HG03159 (cell line): ENCODE results near the gene GNB1L.

Experiments
- ATAC-seq: cut with Tn5 transposase; IDR thresholded peaks from one replicate; pipeline ENCODE4 v1.9.1; 2021; ENCODE audit warnings: mild to moderate bottlenecking, moderate library complexity; ENCODE audit not compliant: unreplicated experiment

GNB1L gene

DNA sequence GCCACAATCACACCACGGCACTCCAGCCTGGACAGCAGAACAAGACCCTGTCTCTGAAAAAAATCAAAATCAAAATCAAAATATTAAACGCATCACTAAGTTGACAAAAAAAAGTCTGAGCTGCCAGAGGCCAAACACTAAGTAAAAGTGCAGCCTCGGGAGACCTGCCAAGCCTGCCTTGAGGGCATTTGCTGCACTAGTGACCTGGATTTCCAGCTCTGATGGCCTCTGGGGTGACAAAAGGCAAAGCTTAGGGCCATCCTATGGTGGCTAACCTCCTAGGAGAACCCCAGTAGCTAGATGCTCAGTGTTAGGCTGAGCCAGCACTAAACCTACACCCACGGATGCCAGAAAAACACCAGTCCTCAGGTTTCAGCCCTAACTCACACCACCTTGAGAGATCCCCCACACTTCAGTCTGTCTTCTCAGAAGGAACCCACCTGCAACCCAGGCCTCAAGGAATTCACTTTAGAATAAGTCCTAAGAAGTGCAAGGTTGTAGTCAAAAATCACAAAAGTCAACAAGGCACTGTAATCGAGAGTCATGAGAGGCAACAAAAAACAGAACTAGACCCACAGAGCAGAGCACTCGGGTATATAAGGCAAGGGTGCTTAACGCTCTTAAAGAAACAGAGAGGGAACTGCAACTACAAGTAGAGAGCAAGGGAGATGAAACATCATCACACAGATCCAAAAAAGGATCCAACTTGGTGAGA is 28.6 kb downstream of the GNB1L start:
- no peak for ATAC-seq

DNA sequence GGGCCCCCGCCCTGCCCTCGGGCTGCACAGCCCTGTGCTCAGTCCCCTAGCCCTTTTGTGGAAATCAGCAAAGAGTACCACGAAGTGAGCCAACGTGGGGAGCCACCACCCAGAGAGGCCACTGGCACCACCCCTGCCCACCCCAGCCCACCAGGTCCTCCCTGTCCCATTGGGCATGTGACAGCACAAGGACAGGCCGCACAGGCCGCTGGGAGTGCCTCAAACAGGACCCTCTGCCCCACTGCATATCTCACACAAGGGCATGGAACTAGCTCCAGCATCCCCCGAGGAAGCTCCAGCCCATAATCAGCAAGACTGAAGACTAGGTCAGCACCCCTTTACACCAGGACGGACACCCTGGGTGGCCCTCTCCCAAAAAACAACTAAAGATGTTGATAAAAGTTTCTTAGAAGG is 29.7 kb downstream of the GNB1L start:
- no peak for ATAC-seq

DNA sequence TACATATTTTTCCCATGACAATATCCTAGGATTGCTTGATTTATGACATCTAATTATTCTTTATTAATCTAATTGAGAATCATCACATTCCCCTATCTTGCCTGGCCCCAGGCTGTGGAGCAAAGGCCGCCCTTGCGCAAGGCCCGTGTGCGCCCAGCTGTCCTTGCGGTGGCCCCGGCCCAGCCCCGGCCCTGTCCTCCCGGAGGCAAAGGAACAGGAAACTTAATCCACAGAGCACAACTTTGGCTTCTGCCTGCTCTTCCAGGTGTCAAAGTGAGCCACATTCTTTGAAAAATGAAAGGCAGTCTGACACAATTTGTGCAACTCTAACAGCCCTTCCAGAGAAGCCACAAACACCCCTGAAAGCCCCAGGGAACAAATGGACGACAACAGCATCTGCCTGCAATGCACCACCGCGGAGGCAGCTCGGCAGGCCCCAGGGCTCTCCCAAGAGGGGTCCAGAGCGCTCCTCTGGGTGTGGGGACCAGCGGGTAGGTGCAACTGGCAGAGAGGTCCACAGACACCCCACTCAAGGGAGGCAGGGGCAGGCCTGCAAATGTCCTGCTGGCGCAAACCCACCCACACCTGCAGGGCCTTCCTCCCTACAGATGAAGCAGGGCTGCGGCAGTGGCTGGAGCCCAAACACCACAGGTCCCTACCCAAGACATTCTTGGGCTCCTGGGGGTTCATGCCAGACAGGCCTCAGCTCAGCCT is 30.3 kb downstream of the GNB1L start:
- ATAC-seq = no peak

DNA sequence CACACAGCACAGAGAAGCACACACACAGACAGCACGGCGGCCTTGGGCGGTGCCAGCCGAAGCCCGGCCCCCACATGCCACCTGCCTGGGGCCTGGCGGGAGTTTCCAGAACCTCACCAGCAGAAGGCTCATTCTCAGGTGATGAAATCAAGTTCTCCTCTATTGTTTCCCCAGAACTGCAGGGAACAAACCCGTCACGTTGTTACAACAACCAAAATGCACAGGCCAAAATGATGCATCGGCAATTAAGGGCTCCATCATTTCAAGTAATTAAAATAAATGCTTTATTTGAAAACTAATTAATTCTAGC is 30.8 kb downstream of the GNB1L start:
- no peak for ATAC-seq

DNA sequence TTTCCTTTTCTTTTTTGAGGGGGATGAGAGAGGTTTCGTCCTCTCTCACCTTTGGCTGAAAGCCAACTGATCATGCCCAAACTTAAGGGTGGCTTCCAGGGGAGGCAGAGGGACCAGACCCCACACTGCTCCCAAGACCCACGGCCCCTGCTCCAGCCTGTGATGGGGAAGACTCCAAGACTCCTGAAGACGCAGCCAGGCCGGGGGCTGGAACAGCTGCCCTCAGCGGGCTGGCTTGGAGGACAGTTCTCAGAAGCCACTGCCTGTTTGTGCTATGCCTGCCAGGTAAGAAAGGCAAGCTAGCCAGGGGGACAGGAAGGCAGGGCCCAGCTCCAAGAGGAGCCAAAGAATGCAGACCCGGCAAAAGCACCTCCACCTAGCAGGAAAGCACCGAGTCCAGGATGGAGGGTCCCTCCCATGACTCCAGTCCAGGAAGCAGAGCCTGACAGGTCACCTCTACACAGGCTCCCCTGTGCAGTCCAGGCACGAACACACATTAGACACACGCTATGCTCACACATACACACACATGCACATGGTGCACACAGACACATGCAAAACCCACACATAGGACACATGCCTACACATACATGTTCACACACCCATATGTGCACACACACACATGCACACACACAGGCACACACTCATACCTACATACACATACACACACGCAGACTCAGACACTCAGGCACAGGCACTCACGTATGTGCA is 31.3 kb downstream of the GNB1L start:
- no peak for ATAC-seq

DNA sequence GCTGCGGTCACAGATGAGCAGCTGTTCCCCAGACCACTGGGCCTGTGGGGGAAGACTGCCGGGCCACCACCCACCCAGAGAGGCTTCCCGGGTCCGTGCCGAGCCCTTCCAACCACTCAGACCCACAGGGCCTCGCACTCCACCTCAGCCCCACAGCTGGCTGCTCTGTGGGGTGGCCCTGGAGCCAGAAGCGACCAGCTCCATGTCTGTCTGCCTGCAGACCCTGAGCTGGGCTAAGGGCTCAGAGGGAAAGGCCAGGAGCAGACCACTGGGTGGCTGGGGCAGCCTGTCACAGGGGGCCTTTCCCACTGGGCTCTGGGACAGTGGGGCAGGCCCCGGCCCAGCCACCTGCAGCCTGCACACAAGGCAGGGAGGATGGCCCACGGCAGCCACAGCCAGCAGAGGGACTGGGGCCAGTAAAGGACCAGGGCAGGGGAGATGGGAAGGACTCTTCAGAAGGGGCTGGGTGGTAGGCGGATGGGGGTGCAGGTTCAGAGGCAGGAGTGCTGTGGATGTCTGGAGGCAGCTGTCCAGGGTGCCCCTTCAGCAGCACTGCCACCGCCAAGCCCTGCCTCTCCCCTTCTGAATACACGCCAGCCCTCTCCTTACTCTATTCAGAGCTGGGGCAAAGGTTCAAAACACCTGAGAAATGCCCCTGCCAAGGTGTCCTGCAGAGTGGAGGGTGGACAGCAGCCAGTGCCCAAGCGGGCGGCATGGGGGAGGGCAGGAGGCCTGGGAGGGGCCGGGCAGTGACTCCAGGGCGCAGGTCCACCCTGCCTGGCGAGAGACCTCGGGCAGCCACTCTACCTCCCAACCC is 32.2 kb downstream of the GNB1L start:
- ATAC-seq = no peak

DNA sequence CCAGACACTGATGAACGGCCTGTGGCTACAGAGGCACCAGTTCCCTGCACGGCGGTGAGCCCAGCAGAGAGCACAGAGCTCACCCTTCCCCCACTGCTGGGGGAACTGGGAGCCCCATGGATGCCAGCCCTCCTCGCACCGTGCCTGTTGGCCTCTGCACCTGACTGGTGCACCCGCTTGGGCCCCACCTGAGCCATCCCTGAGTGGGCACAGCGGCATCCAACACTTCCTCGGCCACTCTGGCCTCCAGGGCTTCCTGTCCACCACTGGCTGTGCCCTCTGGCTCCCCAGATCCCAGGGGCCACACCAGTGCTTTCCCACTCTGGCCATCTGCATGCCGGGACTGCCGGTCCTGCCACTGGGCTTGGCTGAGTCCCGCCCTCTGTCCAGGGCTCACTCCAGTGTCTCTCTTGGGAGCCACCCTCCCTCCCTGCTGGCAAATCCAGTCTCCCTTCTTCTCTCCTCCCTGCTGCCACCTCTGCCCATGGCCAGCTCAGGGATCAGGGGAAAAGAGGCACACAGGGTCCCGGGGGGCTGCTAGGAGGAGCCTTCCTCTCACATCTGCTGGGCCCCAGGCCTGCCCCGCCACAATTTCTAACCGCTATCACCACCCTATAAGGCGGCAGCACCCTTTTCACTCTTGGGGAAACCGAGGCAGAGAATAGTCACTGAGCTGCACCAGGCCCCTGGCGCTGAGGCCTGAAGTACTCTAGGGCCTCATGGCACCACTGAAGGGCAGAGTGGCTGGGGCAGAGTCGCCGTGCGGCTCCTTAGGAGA is 33.0 kb downstream of the GNB1L start:
- no peak for ATAC-seq

DNA sequence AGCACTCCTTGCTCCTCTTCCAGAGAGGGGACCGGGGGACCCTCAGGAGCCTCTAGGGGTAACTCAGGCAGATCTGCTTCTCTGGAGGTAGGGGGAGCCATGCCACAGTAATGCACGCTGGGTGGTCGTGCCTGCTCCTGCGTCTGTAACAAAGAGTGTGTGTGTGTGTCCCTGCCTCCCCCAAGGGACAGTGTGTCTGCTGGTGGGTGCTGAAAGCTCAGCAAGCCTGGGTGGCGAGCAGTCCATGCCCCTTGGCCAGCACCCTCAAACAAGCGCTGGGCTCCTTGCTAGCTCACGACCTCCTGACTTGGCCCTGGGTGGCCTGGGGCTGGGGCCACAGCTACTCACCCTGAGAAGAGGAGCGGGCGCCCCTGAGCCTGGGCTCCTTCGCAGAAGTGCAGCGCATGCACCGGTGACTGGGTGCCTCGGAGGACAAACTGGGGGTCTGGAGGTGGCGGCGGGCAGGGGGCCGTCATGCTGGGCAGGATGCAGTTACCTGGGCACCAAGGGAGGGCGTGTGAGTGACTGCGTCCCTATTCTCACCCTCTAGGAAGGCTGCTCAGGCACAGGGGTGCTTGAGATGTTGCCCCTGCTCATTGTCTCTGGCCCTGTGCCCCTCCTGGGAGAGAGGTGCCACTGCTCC is 33.7 kb downstream of the GNB1L start:
- ATAC-seq = no peak

DNA sequence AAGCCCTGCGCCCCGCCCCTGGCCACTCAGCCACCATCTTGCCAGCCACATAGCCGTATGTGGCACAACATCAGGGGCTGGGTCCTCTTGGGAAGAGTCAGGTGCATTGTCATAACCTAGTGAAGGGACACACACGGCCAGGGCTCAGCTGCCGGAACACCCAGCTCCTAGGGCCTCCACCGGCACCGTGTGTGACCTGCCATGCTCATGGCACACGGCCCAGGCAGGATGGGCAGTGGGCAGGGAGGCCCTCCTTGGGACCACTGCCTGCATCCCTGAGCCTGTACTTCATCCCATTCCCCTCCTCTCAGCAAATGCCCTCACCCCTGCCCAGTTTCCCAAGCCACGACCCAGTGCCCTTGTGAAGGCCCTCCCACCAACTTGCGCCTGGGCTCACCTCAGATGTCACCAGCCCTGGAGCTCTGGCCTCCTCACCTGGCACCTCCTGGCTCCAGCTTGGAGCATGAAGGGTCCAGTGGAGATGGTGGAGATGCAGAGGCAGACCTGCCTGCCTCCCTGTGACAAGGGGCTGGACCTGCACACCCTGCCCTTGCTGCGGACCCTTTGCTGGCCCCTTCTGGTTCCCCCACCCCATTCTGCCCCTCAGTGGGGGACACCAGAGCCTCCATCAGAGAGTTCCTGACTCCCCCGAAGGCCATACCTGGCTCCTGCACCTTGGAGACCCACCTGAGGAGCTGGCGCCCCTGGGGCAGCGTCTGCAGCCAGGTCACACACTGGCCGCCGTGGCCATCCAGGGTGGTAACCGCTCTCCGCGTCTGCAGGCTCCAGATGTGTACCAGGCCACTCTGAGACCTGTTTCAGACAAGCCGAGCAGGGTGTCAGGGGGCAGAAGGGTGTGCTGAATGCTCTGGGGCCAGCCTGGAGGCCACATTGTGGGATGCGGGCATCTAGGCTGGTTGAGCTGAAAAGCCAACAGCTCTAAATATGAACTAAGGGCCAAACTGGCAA is 34.5 kb downstream of the GNB1L start:
- no peak for ATAC-seq

DNA sequence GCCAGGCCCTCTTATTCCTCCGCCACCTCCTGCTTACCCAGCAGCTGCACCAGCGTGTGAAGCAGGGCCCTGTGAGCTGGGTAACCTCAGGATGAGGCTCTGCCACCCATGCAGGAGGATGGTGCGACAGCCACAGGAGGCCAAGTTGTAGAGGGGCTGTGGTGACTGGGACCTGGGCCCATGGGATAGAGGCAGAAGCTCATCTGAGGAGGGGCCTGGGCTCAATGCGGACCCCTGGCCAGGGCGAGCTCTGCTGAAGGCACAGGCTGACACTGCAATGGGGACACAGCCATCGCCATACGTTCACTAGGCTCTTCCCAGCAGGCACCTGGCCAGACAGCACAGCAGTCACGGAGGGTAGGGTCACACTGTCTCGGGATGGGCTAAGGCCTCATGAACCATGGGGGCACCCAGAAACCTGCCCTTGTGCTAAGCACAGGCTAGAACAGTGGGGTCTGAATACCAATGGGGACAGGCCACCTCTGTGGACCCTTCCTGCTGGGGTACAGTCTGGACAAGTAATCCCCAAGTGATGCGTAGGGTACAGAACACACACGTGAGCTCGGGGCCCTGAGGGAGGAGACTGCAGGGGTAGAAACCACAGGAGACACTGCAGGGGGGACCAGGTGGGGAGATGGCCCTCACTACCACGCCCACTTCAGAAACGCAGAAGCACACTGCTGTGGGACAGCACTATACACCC is 35.3 kb downstream of the GNB1L start:
- no peak for ATAC-seq

DNA sequence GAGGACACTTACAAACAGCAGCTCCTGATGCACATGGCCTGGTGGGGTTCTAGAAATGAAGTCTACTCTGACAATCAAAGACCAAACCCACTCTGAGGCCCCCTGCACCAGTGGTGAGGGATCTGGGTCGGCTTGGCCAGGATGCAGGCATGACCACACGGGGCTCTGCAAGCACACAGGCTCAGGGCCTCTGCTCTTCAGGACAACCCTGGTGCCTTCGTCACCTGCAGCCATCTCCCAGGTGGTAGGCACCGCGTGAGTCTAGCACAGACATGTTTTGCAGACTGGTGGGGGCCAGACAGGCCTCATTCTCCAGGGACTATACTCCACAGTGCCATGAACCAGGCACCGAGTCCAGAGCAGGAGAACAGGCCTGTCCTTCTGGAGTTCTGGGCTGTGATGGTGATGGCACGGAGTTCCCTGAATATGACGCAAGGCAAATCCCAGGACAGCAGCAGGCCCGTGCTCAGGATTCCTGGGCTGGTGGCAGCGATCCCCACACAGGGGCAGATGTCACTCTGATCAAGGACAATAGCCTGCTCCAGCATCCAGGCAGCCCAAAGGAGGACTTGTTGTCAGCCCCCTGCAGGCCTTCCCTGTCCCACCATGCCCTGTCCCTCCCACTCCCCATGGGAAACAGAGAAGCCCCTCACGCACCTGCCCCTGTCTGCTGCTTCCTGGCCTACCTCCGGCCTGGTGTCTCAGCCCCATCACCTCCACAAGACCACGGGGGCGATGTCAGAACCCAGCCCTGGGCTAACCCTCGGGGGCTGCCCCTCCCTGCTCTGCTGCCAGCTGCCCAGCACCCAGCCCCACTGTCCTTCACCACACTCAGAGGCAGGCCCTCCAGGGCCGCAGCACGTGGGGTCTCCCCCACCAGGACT is 36.1 kb downstream of the GNB1L start:
- ATAC-seq = no peak

DNA sequence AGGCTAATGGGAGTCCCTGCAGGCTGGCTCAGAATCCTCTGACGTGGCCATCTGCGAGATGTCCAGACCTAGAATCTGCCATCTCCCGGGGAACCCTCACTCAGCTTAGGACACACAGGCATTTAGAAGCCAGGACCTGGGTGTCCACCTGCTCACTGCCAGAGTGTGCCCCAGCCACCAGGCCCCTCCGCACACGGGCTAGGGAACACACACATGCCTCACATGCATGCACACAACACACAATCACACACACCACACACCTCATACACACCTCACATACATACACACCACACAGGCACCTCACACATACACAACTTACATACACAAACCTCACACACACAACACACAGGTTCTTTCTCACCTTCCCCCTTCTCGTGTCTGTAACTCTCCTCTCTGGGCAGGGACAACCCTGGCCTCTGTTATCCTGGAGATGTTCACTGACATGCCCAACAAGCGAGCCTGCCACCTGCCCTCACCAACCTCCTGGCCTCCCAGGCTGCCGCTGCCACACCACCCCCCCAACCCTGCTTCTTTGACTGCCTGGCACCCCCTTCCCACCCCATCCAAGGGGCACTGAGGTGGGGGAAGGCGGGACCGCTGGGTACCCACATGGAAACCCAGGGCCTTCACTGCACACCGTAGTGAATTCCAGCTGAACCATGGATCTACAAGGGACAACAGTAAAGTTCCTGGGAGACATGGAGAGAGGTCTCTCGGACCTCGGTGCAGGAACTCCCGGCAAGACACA is 38.1 kb downstream of the GNB1L start:
- ATAC-seq = no peak

DNA sequence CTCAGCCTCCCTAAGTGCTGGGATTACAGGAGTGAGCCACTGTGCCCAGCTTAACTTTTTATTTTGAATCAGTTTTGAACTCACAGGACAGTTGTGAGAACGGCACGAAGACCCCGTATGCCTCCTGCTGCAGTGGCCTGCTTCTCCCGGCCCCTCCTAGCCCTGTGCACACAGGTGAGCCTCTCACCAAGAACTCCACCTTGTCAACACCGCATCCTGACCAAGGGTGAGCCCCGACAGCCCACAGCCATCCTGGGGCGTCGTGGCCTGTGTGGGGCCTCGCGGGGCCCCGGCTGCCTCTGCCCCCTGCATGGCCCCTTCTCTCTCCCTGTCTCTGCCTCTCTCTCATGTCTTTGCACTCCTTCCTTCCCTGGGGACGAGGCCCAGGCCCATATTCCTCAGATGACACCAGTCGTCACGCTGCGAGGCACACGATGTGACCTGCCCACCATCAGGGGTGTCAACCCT is 38.8 kb downstream of the GNB1L start:
- ATAC-seq = no peak

DNA sequence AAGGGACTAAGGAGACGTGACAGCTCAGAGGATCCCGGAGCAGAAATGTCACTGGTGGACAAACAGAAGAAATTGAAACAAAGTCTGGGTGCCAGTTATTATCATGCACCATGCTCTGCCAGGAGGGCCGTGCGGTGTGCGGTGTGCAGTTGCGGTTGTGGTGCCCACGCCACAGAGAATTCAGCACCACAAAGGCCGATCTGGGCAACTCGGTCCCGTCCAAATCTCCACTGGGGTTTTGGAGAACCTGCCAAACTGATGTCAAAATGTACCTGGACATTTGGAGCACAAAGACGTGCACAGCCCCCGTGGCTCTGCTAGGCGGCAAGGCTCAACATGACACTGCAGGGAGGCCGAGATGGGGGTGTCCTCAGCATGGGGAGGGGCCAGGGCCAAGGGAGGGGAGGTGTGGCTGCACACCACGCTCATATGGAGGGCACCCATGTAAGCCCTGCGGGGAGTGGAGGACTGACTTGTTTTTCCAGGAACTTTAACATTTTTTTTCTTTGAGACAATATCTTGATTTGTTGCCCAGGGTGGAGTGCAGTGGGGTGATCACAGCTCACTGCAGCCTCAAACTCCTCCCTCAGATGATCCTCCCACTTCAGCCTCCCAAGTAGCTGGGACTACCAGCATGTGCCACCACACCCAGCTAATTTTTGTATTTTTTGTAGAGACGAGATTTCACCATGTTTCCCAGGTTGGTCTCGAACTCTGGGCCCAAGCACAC is 39.4 kb downstream of the GNB1L start:
- ATAC-seq = no peak

DNA sequence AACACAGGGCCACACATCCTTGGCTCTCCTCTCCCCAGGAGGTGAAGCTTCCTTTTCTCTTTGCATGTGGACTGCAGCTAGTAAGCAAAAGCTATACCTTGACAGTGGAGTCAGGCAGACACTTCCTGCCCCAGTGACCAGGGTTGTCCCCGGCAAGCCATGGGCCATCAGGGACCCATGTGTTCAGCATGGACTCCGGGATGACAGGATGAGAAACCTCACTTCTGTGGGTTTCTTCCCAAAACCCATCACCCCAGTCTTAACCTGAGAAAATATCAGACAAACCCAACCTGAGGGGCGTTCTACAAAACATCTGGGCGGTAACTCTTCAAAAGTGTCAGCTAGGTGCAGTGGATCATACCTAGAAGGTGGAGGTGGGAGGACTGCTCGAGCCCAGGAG is 40.2 kb downstream of the GNB1L start:
- ATAC-seq = no peak

DNA sequence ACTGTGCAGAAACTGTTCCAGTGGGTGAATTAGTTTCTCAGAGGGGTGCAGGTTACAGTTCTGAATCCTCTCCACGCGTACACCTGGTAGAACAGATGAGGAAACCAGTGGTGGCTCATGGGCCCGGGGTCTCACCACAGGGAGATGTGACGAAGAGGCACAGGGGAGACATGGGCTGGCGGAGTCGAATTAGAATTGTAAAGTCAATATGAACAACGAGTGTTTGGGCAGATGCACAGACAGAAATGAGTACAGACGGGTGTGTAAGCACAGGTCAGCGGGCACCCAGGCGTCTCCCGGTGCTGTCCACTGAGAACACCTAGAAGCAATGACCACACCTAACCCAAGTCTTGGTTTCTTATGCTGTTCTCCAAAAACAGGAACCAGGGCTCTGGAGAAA is 41.8 kb downstream of the GNB1L start:
- no peak for ATAC-seq
